GM23338 (cell line): ENCODE data around the gene PPM1N. TPM values are rescaled to one million over a fixed set of nuclear protein-coding genes. Genes with fewer than 3 reads are reported as not detected.

Source experiments
- CREB1 ChIP-seq: fragments of 250-450 bp; sonication (Bioruptor Pico); IDR thresholded peaks from 2 replicates; pipeline ENCODE4 v1.5.0; 2020; ENCODE audit warnings: low read depth, mild to moderate bottlenecking, moderate library complexity
- EZH2 ChIP-seq: fragments of 200-600 bp; sonication (generic); IDR thresholded peaks from one replicate; pipeline ENCODE4 v1.8.0; 2017; ENCODE audit warnings: antibody characterized with exemption, mild to moderate bottlenecking, low read depth; ENCODE audit not compliant: unreplicated experiment
- EZH2phosphoT487 ChIP-seq: fragments of 200-600 bp; sonication (generic); IDR thresholded peaks from one replicate; pipeline ENCODE4 v1.8.1; 2018; ENCODE audit warnings: antibody characterized with exemption; ENCODE audit not compliant: unreplicated experiment
- NANOG ChIP-seq: IDR thresholded peaks from 2 replicates; pipeline ENCODE4 v1.6.1; 2016; ENCODE audit warnings: antibody characterized with exemption, borderline replicate concordance
- POLR2AphosphoS5 ChIP-seq: IDR thresholded peaks from 2 replicates; pipeline ENCODE4 v1.6.1; 2016; ENCODE audit warnings: antibody characterized with exemption, low read depth
- REST ChIP-seq: IDR thresholded peaks from one replicate; pipeline ENCODE4 v1.6.1; 2018; ENCODE audit warnings: antibody characterized with exemption; ENCODE audit not compliant: unreplicated experiment
- STAT1 ChIP-seq: IDR thresholded peaks from one replicate; pipeline ENCODE4 v1.6.1; 2016; ENCODE audit warnings: antibody characterized with exemption; ENCODE audit not compliant: unreplicated experiment
- ZNF462 ChIP-seq: fragments of 250-450 bp; sonication (Bioruptor Pico); IDR thresholded peaks from 2 replicates; pipeline ENCODE4 v1.5.0; 2020; ENCODE audit warnings: mild to moderate bottlenecking, moderate library complexity
- polyA plus RNA-seq: library from polyadenylated mRNA; unstranded; fragments of >200 nt; fragmentation: Nextera tagmentation; extraction: Ambion mirVana; gene quantifications from 2 replicates; pipeline ENCODE4 v1.2.1, GENCODE V29; 2016
- total RNA-seq: library from RNA; depleted of rRNA; stranded (reverse); fragments of >200 nt; shearing (Covaris generic); gene quantifications from 2 replicates; pipeline ENCODE4 v1.2.3, GENCODE V29; 2014

The PPM1N gene
- total and polyA plus RNA-seq, 2 experiments from 2014 or later: 15.2 to 25.1 TPM

GRCh38 chr19:45527731-45528130 lies 29.5 kb downstream of the PPM1N start (continued):
- TF ChIP-seq ZNF462 (CRISPR knock-in tag) (no peak), NANOG (no peak), CREB1 (CRISPR knock-in tag) (no peak), EZH2phosphoT487 (no peak), POLR2AphosphoS5 (peak; percentile 65), EZH2 (no peak), STAT1 (no peak), REST (no peak)
